PC-9 (cell line): Measurements from ENCODE around the gene GRIN3A.

Source experiments
- EZH2 ChIP-seq: fragments of 200-600 bp; sonication (generic); IDR thresholded peaks from 2 replicates; pipeline ENCODE4 v1.8.0; 2017; ENCODE audit warnings: antibody characterized with exemption, low read depth
- TF ChIP-seq, protein P1 (sequence below): fragments of 200-600 bp; sonication (generic); conservative IDR thresholded peaks from 2 replicates; pipeline ENCODE4 v1.6.1; 2017; ENCODE audit warnings: mixed run types, antibody characterized with exemption, mild to moderate bottlenecking, moderate library complexity

DNA sequence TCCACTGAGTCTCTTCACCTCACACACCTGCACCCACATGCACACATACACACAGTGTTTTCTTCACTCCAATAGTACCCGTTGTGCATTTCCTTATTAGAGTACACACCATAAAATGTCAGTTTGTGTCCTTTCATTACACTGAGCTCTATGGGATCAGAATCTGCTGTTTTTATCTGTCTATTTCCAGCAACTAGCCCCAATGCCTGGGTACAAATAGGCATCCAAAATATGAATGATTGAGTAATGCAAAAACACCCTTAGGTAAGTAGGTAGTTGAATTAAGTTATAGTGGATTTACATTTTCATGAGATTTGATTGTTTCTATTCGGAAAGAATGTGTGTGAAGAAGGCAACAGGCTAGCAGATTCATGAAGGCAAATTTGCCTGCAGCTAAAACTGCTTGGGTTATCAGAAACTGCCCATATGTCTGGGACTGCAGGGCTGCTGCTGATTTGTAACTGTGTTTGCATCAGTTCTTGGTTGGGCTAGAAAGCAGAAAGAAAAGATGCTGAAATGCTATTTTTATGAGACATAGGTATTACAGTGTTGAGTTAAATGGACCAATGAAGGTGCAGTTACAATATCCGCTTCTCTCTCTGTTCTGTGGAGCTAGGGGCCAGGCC is 170.6 kb downstream of the GRIN3A start:
- TF ChIP-seq, protein P1, sequence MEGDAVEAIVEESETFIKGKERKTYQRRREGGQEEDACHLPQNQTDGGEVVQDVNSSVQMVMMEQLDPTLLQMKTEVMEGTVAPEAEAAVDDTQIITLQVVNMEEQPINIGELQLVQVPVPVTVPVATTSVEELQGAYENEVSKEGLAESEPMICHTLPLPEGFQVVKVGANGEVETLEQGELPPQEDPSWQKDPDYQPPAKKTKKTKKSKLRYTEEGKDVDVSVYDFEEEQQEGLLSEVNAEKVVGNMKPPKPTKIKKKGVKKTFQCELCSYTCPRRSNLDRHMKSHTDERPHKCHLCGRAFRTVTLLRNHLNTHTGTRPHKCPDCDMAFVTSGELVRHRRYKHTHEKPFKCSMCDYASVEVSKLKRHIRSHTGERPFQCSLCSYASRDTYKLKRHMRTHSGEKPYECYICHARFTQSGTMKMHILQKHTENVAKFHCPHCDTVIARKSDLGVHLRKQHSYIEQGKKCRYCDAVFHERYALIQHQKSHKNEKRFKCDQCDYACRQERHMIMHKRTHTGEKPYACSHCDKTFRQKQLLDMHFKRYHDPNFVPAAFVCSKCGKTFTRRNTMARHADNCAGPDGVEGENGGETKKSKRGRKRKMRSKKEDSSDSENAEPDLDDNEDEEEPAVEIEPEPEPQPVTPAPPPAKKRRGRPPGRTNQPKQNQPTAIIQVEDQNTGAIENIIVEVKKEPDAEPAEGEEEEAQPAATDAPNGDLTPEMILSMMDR = no peak
- no peak for TF ChIP-seq EZH2
